M059J (cell line): ENCODE measurements around the gene TRABD2A. TPM values are rescaled to one million over a fixed set of nuclear protein-coding genes. Genes with fewer than 3 reads are reported as not detected.

Source experiments
- DNase-seq: peaks from one replicate; pipeline ENCODE4 v3.0.0-alpha.2; 2012; ENCODE audit warnings: low read depth
- total RNA-seq: library from RNA; depleted of rRNA; stranded (reverse); fragments of >200 nt; shearing (Covaris generic); gene quantifications from 2 replicates; pipeline ENCODE4 v1.2.3, GENCODE V29; 2014

Gene TRABD2A
- total RNA-seq, 1 experiment from 2014 or later, result 3.7 TPM

DNA sequence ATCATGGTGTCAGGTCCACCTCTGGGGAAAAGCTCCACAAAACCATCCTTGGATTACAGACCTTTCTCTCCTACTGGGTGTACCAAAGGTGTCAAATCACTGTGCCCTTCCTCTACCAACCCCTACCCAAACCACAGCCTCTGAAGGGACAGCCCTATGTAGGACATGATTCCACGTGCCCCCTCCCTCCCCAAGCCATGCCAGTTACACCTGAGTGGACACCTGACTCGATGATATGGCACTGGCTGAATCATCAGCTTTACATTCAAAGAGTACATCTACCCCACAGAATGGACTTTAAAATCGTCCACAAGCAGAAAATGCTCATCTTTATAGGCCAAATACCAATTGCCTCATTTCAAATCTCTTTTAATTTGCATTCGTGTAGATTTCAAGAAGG, 26.0 kb downstream of the TRABD2A start:
- no peak for DNase-seq

DNA sequence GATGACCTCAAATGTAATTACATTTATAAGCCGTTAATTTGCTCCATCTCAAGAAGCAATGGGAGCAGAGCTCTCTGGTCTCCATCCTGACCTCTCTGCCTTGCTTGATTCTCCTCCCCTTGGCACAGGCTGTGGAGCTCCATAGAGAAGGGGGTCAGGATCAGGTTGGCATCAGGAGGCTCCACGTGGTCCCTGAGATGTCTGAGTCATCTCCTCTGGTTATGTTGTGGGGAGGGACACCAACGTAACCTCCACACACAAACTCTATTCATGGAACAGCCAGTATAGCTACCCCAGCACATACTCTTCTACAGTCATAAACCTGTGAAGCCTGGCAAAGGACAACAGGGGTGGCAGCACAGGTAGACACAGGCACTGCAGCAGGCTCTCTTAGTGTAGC, 29.0 kb downstream of the TRABD2A start:
- peak; percentile 16 for DNase-seq

DNA sequence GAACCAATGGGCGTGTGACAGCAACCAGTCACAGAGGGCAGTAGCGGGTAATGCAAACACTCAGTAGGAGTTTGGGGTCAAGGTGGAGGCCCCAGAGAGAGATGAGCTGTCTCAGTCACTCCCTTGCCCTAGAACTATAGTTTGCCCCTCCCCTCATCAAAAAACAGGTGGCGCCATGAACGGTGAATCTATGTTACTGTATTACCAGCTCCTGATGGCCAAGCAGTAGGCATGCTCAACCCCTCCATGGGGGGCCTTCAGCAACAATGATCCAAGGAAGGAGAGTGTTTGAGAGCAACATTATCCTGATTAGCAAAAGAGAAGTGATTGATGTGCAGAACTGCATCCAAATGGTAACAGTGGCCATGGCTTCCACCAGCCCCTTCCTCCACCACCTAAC, 30.4 kb downstream of the TRABD2A start:
- no peak for DNase-seq

DNA sequence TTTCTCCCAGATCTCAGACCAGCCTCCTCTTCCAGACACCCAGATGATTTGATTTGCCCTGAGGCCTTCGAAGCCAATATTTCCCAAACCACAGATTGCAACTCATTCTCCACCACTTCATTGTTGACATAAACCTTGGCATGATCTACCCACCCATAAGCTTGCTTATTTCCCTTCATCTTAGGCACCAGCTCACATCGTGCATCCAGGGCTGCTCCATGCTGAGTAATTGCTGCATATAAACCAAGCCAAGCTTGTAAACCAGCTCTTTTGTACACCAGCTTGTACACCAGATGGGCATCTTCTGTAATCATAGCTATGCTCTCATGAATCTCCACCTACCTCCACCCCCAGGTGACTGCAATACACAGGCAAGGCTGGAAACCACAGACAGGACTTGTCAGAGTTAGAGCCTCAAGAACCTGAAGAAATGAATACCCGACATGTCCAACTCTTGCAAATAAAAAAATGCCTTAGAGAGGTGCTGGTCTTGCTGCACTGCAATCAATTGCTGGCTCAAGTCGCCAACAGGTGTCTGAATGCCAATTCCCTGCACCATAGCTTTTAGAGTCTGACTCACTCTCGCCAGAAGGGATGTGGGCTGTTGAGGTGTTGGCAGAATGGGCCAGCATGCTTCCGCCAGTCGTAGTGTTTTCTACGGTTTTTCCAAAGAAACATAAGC, 31.5 kb downstream of the TRABD2A start:
- DNase-seq, result peak; percentile 86

DNA sequence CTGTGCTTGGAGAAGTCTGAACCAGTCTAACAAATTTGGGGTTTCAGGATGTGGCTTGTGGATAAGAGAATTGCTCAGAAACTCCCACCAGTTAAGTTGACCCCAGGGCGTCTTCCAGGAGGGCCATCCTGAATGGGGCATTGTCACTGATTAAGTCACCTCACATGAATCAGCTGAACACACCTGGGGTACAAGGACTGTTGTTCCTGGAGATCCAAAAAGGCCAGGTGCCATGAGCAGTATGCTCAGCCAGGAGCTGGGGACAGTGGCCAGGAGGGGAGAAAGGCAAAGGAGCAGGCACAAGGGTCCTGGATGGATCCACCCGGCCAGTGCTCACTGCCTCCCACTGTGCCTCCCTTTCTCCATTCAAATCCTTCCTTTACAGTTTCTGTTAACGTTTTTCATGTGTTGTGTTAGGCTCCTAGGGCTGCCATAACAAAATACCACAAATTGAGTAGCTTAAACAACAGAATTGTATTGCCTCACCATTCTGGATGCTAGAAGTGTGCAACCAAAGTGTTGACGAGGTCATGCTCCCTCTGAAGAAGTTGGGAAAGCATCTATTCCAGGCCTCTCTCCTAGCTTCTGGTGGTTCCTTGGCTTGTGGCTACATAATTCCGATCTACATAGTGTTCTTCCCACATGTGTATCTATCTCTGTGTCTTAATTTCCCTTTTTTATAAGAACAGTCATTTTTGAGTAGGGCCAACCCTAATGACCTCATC, 33.4 kb downstream of the TRABD2A start:
- DNase-seq, result no peak

DNA sequence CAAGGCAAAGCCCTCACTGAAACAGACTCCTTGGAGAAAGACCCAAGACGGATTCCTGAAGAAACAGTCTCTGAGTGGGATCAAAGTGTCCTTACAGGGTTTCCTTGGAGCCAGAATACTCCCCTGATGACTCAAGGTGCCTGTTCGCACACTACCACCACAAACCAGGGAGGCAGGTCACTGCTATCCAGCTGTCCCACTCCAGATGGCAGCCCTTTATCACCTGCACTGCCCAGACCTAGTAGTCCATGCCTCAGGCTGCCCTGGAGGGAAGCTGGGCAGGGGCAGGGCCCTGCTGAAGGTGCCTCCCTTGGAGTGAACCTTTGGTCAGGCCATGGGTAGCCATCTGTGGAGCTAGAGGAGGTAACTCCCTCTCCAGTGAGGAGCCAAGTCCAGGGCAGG, 34.1 kb downstream of the TRABD2A start:
- peak; percentile 75 for DNase-seq

DNA sequence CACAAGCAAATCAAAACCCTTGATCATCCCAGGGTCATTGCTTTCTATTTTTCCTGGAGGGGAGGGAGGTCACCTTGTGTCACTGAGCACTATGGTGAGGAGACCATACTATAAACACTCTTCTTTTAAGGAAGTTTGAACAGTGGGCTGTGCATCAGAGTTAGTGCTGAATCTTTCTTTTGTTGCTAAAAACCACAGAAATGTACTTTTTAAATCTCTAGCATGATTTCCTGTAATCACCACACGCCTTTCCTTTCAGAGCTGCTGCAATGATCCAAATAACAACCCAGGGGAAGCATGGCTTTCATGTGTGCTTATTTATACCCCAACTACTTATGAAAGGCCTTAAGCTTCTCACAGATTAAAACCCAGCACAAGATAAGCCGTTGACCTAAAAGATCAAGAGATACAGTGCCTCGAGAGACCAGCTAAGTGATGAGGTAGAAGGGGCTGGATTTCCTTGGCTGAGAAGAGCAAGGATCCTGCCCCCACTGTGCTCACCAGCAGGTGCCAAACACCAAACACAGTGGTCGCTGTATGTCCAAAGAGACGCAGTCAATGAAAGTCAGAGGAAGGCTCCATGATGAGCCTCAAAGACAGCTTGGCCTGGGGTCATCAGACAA, 34.7 kb downstream of the TRABD2A start:
- DNase-seq, result peak; percentile 55

DNA sequence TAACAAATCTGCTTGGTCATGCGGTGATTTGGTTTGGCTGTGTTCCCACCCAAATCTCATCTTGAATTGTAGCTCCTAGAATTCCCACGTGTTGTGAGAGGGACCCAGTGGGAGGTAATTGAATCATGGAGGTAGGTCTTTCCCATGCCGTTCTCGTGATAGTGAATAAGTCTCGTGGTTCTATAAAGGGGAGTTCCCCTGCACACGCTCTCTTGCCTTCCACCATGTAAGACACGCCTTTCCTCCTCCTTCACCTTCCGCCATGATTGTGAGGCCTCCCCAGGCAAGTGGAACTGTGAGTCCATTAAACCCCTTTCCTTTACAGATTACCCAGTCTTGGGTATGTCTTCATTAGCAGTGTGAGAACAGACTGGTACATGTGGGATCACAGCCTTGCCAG, 36.7 kb downstream of the TRABD2A start:
- DNase-seq, result no peak

DNA sequence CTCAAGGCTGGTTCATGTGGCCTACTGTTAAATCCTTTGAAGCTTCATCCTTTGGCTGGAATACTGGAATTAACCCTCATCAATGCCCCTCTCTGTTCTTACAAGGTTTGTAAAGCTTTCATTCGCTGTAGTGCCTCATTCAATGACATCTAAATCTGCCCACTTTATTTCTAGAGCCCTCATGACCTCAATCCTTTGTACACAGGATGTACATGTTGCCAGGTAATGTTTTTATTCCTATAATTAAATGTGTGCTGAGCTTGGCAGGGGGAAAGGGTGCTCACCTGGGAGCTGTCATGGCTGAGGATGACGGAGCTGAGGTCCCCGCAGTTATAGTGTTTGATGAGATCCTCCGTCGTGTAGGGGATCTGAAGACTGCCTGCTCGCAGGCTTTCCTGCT, 39.3 kb downstream of the TRABD2A start:
- no peak for DNase-seq

DNA sequence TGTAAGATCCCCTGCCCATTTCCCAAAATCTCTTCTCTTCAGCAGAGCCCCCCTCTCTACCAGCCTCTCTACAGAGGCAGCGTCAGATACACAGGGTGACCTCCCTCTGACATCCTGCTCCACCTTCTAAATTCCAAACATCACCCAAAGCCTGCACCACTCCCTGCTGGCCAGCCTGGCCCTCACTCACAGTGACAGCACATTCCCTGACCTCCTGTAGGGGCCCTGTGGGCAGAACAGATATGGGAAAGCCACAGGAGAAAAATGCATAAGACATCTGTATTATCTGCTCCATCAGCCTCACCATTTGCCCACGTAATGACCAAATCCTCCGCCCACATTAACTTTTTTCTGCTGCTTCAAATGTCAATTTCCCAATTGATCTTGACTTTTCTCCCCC, 40.6 kb downstream of the TRABD2A start:
- DNase-seq, result peak; percentile 19

DNA sequence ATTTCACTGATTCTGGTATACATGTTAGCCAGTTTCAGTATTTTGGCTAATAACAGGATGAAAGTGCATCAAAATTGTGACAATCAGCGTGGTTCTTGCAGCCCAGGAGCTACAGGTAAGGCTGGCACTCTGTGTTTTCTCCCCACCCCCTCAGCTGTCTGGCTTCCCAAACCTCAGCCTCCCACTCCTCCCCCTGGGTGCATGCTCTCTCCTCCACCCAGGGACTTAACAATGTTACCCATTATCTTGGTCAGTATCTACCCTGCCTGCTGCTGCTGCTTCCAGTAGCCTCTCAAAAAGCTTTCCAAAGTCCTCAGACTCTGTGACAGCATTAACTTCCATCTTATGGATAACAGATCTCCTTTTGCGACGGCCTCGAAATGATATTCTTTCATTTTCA, 41.0 kb downstream of the TRABD2A start:
- DNase-seq, result no peak

DNA sequence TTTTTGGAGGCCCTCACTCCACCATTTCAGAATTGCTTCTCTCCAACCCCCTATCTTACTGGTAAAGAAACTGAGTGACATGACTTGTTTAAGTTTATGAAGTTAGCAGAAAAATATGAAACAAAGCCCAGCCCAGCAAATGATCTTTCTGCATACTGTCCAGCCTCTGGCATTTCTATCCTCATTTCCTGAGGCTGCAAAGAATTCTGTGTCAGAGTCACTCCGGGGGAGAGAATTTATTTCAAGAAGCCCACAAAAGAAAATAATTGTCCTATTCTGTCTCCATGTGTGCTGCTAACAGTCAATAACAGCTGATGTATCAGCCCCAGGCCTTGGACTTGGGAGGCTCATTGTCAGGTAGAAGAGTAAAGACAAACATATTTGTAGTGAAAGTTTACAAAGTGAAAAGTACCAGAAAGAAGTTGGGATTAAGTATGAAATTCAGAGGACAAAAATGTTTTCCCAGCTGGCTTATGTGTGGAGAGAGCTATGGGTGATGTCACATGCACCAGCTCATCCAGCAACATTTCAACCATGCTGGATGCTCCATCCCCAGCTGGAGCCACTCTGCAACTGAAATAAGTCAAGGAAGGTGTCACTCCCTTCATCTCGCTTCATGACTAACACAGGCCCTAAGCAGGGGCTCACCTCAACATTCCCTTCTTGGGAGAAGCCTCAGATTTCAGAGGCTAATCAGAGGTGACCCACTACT, 42.3 kb downstream of the TRABD2A start:
- no peak for DNase-seq

DNA sequence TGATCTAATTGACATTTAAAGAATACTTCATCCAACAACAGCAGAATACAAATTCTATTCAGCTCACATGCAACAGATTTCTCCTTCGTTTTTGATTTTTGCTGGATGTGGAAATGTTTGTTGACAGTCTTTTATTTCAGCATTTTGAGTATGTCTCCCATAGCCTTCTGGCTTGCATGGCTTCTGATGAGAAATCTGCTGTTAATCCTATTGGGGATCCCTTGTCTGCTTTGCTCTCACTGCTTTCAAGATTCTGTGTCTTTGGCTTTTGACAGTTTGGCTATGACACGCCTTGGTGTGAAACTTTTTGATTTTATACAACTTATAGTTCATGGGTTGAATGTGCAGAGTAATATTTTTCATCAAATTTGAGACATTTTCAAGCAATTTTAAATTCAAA, 44.7 kb downstream of the TRABD2A start:
- DNase-seq, result no peak

DNA sequence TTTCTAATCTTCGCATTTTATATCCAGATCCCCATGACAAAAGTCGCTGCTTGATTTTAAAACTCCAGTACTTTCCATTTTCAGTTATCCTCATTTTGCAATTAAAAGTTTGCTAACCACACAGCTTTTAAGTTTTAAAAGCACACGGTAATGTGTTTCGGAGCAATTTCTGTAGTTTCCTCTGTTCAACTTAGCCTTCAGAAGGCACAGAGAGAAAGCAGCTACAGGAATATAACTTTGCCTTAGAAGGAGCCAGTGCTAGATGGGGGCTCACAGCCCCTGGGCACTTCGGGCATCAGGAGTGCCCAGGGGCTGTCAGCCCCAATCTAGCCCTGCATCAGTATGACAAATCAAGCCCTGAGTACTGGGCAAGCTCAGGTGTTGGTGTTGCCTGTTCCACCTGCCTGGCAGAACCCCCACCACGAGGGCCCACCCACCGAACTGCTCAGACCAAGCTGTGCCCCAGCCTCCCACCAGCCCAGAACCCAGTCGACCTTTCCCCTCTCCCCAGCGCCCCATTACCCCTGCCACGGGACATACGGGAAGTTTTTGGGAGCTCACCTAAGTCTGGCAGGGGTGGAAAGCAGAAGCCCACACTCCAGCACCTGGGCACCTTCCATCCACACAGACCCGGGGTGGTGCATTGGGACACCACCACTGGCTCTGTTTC, 47.3 kb downstream of the TRABD2A start:
- no peak for DNase-seq

DNA sequence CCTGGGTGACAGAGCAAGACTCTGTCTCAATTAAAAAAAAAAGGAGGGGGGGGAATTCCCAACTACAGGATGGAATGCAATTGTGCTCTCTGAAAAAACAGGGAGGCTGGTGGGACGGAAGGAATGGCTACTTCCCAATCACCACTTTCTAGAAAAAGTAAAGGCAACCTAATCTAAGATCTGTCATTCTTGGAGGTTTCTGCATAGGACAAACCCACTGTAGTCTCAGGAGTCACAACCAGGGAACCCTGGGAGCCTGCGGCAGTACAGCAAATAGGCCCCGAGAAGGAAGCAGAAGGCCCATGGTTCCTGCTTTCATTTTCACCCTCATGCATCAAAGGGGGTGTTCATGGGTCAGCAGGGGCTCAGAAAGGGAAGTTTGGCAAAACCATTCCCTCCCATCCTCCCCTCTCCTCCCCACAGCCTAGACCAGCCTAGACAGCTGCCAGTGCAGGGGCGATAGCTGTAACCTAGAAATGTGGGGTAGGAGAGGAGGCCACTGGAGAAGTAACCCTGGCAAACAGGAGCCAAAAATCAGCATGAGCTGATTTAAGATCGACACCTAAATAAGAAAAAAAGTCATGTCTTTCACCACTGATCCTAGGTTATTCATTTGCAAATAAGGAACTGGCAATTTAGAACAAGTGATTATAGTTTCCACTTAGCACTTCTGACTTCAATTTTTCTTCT, 48.0 kb downstream of the TRABD2A start:
- no peak for DNase-seq

DNA sequence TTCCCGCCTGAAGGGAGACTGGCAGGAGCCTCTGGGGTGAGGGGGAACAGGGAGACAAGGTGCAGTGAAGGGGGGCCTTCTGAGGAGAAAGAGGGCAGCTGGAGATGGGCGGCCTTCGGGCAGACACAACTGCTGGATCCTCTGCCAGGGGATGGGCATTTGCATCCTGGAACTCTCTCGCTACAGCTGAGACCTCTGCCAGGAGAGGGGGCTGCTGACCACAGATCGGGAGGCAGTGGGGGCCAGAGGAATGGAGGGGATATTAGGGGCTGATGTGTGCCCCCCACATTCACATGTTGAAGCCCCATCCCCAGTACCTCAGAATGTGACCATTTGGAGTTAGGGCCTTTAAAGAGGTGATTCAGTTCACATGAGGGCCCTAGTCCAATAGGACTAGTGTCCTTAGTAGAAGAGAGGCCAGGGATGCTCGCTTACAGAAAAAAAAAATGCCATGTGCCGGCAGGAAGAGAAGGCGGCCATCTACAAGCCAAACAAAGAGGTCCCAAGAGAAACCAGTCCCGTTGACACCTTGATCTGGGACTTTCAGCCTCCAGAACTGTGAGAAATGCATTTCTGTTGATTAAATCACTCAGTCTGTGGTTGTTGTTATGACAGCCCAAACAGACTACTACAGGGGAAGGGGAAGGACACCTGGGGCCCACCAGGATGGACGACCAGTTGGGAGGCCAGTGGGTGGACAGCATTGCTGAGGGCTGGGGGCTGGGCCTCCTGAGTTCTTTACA, 50.0 kb downstream of the TRABD2A start:
- peak; percentile 9 for DNase-seq

DNA sequence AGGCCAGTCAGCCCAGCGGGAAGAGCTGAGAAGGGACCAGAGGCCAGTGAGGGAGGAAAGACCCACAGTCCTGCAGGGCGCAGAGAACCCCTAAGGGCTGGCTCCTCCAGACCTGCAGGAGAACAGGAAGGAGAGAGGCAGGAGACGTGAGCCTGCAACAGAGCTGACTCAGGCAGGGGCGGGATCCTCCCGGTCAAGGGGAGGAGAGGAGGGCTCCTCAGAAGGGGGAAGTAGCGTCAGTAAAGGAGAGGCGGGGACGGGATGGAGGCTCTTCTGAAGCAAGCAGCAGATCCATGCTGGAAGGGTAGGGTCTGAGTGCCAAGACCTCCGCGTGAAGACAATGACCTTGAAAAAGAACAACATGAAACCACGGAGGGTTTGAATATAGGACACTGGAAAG, 50.8 kb downstream of the TRABD2A start:
- DNase-seq, result peak; percentile 63

DNA sequence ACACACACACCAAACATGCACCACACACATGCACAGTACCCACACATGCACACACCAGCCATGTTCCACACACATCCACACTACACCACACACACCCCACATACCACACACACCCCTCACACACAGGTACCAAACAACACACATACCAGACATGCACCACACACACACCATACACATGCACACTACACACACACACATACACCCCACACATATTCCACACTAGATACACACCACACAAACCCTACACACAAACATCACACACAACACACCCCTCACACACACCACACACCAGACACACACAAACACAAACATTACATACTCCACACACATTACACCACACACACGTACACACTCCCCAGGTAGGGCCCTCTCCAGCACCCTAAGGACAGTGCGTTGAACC, 51.2 kb downstream of the TRABD2A start:
- no peak for DNase-seq

DNA sequence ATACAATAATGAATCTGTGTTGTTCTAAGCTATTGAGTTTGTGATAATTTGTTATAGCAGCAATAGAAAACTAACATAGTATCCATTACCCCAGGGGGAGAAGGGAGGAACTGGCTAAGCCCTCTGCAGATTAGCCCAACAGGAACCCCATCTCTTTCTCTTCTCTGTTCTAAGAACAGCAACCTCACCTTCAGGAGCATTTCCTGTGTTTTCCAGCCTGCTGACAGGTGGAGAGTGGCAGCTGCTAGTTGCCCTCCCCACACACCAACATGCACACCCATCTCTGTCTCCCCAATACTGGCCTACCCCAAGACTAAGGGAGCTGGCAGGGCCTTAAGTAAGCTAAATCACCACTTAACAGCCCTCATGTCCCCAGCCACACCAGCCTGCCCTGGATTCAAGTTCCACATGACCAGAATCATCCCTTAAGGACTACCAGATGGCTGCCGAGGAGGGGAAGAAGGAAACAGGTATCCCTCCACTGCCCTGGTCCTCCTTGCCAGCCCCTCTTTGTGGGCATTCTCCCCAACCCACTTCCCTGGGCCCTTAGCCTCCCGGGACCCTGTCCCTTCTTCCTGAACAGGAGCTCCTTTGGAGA, 52.8 kb downstream of the TRABD2A start:
- no peak for DNase-seq

DNA sequence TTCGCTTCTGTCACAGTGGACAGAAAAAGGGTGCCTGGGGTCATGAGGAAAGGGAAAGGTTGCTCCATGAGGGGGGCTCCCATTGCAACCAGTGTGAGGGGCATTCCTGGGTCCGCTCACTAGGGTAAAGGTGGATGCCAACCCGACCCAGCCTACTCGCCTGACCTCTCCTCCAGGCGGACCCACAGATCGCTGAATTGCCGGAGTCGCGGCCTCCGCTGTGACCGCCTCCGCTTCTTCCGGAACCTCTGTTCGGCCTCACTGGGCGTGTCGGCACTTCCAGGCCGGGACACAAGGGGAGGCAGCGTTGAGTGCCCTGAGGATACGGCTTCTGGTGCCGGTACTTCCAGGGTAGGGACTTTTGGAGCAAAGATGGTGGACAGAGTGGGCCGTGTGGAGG, 57.1 kb downstream of the TRABD2A start:
- DNase-seq, result no peak
